ENCODE measurements around the gene POLH.

Gene POLH

DNA sequence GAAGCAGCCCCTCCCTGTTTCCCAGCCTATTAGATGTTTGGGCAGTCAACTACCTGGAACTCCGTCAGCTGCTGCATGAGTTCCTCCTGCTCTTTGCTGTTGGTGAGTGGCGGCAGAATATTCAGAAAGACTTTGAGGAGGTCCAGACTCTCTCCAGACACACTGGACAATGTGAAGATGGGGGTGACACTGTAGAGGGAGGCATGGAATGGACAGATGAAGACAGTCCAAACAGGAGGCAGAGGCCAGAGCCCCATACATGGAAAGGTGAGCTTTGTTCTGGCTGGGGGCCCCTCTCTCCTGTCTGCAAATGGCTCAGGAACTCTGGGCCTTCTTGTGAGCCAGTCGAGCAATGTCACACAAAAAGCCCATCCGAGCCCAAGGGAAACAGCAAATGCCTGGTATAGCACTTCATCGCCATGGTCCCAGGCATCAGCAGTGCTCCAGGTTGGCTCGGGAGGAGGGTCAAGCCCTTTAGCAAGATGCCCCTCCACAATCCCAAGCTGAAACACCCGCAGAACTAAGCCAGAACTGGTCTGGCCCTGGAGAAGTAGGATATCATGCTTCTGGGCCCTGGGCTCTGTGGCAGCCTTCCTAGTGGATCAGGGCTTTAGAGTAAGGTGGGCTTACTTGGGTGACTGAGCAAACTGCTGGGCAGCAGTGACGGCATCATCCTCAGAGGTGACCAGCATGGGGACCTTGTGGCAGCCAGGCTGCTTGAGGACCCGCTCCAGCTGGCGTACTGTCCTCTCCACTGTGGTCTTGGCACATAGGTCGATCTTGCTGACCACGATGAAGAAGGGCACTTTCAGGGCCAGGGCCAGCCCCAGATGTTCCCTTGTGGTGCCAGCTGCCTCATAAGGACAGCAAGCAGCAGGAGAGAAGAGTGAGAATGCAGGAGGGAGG lies 48.1 kb downstream of the POLH start:
- TF ChIP-seq, protein P1, sequence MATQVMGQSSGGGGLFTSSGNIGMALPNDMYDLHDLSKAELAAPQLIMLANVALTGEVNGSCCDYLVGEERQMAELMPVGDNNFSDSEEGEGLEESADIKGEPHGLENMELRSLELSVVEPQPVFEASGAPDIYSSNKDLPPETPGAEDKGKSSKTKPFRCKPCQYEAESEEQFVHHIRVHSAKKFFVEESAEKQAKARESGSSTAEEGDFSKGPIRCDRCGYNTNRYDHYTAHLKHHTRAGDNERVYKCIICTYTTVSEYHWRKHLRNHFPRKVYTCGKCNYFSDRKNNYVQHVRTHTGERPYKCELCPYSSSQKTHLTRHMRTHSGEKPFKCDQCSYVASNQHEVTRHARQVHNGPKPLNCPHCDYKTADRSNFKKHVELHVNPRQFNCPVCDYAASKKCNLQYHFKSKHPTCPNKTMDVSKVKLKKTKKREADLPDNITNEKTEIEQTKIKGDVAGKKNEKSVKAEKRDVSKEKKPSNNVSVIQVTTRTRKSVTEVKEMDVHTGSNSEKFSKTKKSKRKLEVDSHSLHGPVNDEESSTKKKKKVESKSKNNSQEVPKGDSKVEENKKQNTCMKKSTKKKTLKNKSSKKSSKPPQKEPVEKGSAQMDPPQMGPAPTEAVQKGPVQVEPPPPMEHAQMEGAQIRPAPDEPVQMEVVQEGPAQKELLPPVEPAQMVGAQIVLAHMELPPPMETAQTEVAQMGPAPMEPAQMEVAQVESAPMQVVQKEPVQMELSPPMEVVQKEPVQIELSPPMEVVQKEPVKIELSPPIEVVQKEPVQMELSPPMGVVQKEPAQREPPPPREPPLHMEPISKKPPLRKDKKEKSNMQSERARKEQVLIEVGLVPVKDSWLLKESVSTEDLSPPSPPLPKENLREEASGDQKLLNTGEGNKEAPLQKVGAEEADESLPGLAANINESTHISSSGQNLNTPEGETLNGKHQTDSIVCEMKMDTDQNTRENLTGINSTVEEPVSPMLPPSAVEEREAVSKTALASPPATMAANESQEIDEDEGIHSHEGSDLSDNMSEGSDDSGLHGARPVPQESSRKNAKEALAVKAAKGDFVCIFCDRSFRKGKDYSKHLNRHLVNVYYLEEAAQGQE (IDR thresholded peaks at IDR 0.05; ENCODE audit: insufficient read depth in 1 of 2, low read depth in 2 of 2, low read length in 2 of 2): no peak
- TF ChIP-seq TAF1 (IDR thresholded peaks at IDR 0.05; ENCODE audit: borderline replicate concordance, insufficient read depth, low read length): no peak
- no peak for TF ChIP-seq SIN3A (IDR thresholded peaks at IDR 0.05; ENCODE audit: borderline replicate concordance, insufficient read depth, low read length)
- no peak for TF ChIP-seq FOXP2 (optimal IDR thresholded peaks at IDR 0.05; ENCODE audit: borderline replicate concordance, extremely low read depth, extremely low read length, insufficient read depth)
- no peak for TF ChIP-seq POLR2AphosphoS5 (IDR thresholded peaks at IDR 0.05; ENCODE audit: low read depth, low read length)

DNA sequence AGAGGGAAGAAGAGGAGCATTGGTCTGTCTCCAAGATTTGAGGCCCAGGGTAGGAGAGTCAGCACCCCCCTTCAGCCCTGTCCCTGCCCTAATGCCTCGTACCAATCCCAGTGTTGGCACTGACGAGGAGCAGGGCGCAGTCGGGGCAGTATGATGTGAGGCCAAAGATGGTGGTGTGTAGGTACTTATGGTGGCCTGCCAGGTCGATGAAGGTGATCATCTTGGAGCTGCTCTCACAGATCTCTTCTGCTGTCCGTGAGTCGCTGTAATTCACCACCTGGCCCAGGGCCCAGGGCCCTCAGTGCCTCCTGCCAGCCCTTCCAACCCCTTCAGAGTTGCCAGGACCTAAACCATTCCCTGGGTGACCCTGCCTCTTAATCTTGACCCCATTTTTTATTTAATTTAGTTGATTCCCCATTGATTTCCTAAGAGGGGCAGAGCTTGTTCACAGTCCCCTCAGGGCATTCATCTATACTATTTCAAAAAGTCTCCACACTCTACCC lies 48.9 kb downstream of the POLH start:
- TF ChIP-seq SIN3A (IDR thresholded peaks at IDR 0.05; ENCODE audit: borderline replicate concordance, insufficient read depth, low read length): no peak
- TF ChIP-seq FOXP2 (optimal IDR thresholded peaks at IDR 0.05; ENCODE audit: borderline replicate concordance, extremely low read depth, extremely low read length, insufficient read depth): no peak
- TF ChIP-seq, protein P1 (IDR thresholded peaks at IDR 0.05; ENCODE audit: insufficient read depth in 1 of 2, low read depth in 2 of 2, low read length in 2 of 2): no peak
- no peak for TF ChIP-seq POLR2AphosphoS5 (IDR thresholded peaks at IDR 0.05; ENCODE audit: low read depth, low read length)
- TF ChIP-seq TAF1 (IDR thresholded peaks at IDR 0.05; ENCODE audit: borderline replicate concordance, insufficient read depth, low read length): no peak

DNA sequence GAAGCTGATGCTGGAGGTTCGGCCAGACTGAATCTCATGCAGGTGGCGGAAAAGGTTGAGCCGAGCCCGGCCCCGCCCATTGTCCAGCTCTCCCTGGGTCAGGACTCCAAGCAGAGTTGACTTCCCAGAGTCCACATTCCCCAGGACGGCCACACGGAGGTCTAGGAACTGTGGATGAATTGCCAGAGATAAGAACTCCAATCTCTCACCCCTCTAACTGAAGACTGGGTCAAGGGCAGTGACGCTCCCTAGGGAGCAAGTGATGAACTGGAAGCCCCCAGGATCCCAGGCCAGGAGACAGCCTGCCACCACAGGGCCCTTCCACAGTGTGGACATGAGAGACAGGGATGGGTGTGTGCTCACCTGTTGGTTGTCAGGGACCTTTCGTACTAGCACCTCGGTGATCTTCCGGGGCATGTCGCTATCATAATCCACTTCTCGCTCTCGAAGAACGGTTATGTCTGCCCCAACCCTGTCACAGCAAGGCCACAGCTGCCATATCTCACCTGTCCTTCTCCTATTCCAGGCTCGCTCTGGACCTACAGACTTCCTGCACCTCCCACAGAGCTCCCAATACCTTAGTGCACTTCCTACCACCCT lies 49.5 kb downstream of the POLH start:
- TF ChIP-seq FOXP2 (optimal IDR thresholded peaks at IDR 0.05; ENCODE audit: borderline replicate concordance, extremely low read depth, extremely low read length, insufficient read depth) (no peak), SIN3A (IDR thresholded peaks at IDR 0.05; ENCODE audit: borderline replicate concordance, insufficient read depth, low read length) (no peak), POLR2AphosphoS5 (IDR thresholded peaks at IDR 0.05; ENCODE audit: low read depth, low read length) (no peak), TAF1 (IDR thresholded peaks at IDR 0.05; ENCODE audit: borderline replicate concordance, insufficient read depth, low read length) (no peak)
- TF ChIP-seq, protein P1 (IDR thresholded peaks at IDR 0.05; ENCODE audit: insufficient read depth in 1 of 2, low read depth in 2 of 2, low read length in 2 of 2): no peak

DNA sequence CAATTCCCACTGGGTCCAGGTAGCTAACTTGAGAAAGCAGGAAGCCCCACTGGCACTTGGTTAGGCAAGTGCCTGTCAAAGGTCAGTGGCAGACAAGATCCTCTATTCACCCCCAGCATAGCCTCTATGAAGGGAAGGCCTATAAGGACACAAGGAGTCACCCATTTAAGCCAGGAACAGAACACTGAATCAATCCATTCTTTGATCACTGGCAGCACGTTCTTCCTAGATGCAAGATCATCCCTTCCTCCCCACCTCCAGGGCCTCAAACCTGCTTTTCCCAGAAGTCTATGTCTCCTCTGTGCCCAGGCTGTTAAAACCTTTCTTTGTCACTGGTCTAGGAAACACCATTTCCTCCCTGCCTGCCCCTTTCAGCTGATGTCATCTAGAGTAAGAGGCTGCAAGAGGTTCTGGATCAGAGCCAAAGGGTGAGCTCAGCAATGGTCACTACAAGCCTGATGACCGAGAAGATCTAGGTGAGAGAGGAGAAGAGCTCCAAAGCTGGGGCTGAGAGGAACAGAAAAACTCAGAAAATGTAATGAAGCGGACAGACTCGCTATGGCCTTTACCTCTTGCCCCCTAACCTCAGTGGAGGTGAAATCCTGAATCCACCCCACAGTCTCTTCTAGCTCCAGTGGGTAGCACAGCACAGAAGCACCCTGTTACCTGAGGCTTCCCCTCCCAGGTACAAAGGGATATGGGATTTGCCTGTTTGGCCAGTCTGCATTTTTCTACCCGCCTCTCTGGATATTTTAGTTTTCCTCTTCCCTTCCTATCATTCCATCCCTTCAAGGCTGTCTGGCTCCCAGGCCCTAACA lies 51.2 kb downstream of the POLH start:
- TF ChIP-seq FOXP2 (optimal IDR thresholded peaks at IDR 0.05; ENCODE audit: borderline replicate concordance, extremely low read depth, extremely low read length, insufficient read depth): no peak
- no peak for TF ChIP-seq TAF1 (IDR thresholded peaks at IDR 0.05; ENCODE audit: borderline replicate concordance, insufficient read depth, low read length)
- peak; percentile 75; the same call in 1 of the 2 replicates for TF ChIP-seq SIN3A (IDR thresholded peaks at IDR 0.05; ENCODE audit: borderline replicate concordance, insufficient read depth, low read length)
- peak; percentile 63 for TF ChIP-seq POLR2AphosphoS5 (IDR thresholded peaks at IDR 0.05; ENCODE audit: low read depth, low read length)
- TF ChIP-seq, protein P1 (IDR thresholded peaks at IDR 0.05; ENCODE audit: insufficient read depth in 1 of 2, low read depth in 2 of 2, low read length in 2 of 2): no peak

Data from PFSK-1 (cell line).